Non-pigmented ciliary epithelial cell (primary cell): ENCODE results near the gene KISS1R.

ENCODE experiments used
- DNase-seq: peaks from one replicate; pipeline ENCODE4 v3.0.0-alpha.2; 2010; ENCODE audit warnings: low read depth

KISS1R gene

DNA sequence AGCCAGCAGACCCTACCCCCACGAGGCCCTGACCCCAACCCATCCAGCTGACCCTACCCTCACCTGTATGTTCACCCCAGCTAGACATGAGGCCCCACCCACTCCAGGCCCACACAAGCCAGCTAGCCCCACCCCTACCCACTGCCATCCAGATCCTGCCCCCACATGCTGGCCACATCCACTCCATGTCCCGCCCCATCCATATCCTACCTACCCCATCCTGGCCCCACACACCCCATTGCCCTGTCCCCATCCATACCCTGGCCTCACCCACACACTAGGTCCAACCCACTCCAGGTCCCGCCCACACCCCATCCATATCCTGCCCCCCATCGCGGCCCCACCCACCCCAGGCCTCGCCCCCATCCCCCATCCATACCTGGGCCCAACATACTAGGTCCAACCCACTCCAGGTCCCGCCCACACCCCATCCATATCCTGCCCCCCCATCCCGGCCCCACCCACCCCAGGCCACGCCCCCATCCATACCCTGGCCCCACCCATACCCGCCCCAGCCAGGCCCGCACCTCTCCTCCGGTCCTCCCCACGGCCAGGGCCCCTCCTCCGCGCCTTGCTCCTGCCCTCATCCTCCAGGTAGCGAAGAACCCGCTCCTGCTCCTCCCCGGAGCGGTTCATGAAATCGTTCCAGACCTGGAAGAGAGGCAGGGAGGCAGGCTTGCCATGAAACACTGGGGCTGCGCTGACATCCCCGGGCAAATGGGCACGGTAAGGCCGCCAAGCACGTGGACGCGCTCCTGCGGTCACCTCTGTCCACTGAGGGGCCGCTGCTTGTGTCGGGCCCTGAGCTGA, 16.6 kb upstream of the KISS1R start:
- no peak for DNase-seq

DNA sequence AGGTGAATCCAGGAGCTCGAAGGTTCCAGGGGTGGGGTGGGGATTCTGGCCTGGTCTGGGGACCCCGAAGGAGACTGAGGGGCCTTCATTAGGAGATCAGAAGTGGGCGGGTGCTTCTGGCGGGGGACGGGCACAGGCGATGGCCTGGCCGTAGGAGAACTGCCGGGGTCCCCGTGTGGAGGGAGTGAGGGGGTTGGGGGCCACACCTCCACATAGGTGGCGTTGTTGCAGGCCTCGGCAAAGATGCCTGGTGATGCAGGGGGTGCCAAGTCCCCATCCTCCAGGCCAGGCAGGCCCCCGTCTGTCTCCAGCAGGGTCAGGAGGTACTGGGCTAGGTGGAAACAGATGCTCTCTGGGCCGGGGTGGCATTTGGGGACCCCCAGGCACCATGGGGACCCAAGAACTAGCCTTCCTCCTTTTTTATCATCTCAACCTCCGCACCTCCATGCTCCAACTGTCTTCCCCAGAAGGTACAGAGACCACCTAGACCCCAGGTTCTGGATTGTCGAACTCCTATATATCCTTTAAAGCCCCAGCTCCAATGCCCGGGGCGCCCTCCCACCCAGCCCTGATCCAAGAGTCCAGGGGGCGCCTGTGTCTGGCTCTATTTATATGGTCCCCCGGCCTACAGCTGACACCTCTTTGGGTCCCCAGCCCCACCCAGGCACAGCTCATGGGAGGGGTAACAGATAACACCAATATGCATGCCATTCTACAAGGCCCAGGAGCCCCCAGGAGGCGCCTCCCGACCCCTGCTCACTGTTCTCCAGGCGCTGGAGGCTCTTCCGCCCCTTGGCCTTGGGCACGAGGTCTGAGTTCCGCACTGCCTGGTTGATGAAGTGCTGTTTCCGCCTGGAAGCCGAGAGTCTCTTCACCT, 15.7 kb upstream of the KISS1R start:
- no peak for DNase-seq

DNA sequence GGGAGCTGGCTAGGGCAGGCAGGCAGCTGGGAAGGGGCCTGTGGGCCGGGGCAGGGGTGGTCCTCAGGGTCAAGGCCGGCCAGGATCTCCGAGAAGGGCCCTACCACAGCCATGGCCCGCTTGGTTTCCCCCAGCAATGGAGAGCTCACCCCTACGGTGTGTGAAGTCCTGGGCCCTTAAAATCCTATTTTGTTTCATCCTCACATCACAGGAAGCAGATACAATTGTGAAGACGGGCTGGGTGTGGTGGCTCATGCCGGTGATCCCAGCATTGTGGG, 15.1 kb upstream of the KISS1R start:
- no peak for DNase-seq

DNA sequence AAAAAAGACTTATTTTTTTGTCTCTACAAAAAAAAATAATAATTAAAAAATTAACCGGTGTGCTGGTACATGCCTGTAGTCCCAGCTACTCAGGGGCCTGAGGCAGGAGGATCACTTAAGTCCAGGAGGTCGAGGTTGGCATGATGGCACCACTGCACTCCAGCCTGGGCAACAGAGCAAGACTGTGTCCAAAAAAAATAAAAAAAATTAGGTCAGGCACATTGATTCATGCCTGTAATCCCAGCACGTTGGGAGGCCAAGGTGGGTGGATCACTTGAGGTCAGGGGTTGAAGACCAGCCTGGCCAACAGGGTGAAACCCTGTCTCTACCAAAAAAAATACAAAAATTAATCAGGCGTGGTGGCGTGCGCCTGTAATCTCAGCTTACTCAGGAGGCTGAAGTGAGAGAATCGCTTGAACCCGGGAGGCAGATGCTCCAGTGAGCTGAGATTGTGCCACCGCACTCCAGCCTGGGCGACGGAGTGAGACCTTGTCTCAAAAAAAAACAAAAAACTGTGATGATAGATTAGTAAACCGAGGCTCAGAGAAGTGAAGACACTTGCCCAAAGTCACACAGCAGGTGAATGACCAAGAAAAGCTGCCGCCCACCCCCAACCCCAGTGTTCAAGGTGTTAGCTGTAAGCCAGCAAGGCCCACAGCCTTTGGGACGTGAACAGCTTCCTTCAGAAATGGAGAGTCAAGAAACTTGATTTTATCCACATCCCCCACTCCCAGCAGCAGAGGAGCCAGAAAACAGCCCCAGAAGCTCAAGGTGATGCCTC, 14.5 kb upstream of the KISS1R start:
- DNase-seq = no peak

DNA sequence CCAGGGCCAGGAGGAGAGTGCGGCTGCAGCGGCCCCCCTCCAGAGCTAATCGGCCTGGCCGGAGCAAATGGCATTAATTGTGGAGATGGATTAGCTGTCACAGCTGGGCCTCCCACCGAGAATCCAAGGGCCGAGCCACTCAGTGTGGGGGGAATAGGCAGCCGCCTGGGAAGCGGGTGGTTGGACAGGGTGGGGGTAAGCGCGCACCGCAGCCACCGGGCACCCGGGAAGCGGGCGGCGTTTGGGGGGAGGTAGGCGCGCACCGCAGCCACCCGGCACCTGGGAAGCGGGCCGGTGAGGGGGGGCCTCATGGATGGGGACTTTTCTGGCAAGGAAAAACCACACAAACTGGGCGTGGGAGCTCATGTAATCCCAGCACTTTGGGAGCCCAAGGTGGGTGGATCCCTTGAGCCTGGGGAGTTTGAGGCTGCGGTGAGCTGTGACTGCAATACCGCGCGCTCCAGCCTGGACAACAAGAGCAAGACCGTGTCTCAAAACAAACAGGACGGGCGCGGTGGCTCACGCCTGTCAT, 13.8 kb upstream of the KISS1R start:
- no peak for DNase-seq

DNA sequence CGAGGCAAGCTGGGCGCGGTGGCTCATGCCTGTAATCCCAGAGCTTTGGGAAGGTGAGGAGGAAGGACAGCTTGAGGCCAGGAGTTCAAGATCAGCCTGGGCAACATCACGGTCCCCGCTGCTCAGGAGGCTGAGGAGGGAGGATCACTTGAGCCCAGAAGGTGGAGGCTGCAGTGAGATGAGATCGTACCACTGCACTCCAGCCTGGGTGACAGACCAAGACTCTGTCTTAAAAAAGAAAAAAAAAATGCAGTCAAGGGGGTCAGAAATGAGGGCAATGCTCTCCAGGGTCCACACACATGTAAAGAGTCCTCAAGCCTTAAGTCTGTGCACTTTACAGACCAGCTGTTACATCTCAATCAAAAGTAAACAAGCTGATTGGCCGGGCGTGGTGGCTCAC, 12.6 kb upstream of the KISS1R start:
- no peak for DNase-seq

DNA sequence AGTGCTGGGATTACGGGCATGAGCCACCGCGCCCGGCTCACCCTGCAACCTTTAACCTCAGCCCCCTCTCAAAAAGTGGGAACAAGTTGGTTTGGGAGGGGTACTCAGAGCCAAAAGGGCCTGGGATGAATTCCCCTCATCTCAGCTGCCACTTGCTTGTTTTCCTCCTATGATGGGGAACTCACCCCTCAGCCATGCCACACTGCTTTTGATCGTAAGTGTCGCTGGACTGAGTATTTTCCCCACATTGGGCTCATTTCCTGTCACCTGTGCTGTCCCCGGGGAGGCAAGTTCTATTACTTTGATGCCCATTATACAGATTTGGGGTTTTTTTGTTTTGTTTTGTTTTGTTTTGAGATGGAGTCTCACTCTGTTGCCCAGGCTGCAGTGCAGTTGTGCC, 10.7 kb upstream of the KISS1R start:
- DNase-seq = no peak

DNA sequence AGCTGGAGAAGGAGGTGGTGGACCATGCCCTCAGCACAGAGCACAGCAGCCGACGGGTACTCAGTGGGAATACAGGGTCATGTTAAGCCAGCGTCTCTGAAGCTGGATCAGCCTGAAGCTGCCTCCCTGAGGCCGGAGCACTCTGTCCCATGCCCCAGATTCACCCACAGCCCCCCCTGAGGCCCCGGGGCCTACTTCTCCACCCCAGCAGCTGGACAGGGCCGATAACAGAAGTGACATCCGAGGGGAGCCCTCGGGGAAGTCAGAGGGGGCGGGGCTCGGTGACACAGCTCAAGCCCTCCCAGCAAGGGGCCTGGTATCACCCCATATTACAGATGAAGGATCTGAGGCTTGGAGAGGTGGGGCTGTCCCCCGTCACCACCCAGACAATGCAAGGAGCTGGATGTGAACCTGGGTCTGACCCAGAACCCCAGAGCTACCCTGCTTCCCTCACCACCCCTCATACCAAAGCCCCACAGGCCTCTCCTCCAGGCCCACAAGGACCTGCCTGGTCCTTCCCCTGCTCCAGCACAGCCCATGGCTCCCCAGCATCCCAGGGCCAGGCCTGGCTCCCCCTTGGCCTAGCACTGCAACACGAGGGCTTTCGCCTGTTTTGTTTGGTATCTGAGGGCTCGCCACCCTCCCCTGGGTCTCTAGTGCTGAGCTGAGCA, 9.8 kb upstream of the KISS1R start:
- DNase-seq = no peak

DNA sequence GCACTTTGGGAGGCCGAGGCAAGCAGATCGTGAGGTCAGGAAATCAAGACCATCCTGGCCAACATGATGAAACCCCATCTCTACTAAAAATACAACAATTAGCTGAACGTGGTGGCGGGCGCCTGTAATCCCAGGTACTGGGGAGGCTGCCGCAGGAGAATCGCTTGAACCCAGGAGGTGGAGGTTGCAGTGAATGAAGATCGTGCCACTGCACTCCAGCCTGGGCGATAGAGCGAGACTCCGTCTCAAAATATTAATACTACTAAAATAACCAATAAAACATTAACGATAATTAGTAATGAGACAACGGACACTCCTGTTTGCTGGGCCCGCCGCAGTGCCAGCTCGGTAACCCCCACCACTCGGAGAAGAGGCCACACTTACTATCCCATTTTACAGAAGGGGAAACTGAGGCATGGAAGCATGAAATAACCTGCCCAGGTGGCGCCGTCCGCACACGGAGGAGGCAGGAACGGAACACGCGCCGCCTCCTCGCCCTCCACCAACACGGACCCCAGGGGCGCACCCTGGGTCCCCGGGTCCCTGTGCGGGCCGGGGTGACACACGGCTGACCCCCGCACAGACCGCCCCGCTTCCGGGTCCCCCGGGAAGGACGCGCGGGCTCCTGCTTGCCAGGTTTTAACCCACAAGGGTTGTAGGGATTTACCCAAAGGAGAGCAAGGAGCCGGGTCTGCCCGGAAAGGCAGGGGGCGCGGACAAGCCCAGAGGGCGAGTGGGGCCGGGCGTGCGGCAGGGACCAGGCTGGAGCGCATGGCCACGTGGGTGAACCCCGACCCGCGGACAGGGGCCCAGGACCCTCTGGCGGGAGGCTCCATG, 5.7 kb upstream of the KISS1R start:
- no peak for DNase-seq

DNA sequence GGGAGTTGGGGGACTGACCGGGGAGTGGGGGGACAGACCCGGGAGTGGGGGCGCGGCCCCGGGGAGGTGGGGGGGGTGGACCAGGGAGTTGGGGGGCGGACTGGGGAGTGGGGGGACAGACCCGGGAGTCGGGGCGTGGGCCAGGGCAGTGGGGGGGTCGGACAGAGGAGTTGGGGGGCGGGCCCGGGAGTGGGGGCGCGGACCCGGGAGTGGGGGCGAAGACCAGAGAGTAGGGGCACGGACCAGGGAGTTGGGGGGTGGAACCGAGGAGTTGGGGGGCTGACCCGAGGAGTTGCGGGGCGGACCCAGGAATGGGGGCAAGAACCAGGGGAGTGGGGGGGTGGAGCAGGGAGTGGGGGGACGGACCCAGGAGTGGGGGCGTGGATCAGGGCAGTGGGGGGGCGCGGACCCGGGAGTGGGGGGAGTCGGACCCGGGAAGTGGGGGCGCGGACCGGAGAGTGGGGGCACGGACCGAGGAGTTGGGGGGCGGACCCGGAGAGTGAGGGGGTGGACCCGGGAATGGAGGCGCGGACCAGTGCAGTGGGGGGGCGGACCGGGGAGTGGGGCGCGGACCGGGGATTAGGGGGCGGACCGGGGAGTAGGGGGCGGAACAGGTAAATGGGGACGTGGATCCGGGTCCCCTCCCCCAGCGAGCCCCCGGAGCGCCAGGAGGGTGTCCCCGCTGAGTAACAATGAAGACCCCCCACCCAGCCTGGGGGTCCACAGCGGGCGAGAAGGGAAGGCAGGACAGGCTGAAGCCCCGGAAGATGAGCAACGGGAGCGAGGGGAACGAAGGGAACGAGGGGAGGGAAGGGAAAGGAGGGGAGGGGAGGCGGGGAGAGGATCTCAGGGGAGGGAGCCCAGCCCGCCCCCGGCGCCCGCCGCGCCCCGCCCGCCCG, 4.7 kb upstream of the KISS1R start:
- DNase-seq = no peak

DNA sequence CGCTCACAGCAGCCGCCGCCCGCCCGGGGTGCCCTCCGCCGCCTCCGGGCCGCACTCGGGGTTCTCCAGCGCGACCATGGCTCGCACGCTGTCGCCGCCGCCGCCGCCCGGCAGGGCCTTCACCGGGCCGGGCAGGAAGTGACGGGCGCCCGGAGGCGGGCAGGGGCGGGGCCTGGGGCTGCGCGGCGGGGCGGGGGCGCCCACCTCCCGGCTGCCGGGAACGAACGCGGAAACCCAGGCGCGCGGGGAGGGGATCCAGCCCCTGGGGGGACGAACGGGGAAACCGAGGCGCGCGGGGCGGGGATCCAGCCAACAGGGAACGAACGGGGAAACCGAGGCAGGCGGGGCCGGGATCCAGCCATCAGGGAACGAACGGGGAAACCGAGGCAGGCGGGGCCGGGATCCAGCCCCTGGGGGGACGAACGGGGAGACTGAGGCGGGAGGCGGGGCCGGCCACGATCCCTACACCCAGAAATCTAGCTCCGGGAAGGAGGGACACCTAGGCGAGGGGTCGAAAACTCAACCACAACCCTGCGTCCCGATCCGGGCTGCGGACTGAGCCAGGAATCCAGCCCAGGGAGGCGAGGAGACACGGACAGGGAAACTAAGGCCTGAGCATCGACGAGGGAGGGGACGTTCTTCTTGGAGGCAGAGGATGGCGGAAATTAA, 3.9 kb upstream of the KISS1R start, which contains the start of gene R3HDM4:
Gene R3HDM4, minus strand, starts transcription at position 140 of the 669 bp plus-strand sequence. Its CDS starts 62 bp downstream, at position 78.
- DNase-seq = no peak

DNA sequence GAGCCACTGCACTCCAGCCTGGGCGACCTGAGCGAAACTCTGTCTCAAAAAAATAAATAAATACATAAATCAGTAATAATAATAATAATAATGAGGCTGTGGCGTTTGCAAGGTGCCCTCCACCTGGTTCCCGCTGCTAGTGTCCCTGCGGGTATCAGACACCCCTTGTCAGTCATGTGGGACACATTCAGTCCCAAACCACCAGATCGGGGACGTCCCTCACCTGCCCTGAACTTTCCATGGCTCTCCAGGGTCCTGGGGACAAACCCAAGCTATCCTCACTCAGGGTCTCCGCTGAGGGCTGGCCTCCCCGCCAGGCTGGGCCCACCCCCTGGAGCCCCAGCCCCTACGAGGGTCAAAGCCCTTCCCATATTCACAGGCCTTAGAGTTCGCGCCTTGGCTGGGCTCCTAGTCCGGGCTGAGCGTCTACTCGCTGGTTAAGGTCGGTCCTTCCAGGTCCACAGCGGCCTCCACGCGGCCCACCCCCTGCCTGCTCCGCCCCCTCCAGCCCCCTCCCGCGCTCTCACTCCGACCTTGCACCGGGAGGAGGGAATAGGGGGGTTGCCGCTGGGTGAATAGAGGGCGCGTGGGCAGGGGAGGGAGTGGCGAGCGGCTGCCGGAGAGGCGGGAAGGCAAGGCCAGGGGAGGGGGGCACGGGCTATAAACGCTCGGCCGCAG, 349 bp upstream of the KISS1R start:
- DNase-seq = no peak

DNA sequence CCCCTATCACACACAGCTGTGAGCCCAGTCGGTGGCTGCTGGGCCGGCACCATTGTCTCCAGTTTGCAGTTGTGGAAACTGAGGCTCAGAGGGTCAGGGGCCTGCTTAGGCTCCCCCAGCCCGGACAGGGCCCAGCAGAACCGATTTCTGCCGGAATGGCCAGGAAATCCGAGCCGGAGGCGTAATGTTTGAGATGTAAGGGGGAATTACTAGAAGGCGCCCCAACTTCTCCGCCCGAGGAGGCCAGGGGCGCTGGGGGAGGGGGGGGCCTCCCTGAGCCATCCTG, 962 bp downstream of the KISS1R start:
- no peak for DNase-seq

DNA sequence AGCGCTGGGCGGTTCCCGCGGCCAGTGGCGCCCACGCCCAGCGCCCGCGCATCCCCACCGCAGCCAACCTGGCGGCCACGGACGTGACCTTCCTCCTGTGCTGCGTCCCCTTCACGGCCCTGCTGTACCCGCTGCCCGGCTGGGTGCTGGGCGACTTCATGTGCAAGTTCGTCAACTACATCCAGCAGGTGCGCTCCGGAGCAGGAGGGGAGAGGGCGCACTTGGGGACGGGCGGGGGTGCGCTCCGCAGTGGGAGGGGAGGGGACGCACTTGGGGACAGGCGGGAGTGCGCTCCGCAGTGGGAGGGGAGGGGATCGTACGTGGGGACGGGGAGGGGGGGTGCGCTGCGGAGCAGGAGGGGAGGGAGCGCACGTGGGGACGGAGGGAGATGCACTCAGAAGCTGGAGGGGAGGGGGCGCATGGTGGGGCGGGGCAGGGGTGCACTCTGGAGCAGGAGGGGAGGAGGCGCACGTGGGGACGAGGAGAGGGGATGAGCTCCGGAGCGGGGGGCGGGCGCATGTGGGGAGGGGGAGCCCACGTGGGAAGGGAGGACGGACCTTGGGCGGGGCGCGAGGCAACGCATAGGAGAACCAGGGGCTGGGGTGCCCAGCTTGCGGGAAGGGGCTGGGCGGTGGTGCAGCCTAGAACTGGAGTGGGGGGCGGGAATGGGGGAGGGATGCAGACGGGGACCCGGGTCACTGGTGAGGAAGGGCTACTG, 1.5 kb downstream of the KISS1R start:
- DNase-seq = no peak

DNA sequence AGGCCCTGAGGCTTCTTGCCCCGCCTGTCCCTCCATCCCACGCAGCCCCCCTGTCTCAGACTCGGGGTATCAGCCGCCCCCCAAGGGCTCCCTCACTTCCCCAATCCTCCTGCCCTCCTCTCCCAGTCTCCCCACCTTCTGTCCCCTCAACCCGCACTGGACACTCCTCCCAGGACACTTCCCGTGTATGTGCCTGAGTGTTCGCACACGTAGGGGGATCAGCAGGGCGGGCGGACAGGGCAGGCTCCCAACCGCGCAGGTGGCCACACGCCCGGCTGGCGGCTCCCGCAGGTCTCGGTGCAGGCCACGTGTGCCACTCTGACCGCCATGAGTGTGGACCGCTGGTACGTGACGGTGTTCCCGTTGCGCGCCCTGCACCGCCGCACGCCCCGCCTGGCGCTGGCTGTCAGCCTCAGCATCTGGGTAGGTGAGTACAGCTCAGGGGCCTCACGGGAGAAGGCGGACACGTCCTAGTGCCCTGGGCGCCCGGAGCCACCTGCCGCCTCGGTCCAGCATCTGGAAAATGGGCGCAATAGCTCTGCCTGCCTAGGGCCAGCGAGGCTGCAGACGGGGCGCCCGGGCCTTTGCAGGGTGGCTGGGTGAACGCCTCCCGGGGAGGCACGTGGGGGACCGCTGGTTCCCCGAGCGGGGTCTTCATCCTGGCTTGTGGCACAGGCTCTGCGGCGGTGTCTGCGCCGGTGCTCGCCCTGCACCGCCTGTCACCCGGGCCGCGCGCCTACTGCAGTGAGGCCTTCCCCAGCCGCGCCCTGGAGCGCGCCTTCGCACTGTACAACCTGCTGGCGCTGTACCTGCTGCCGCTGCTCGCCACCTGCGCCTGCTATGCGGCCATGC, 2.3 kb downstream of the KISS1R start:
- DNase-seq = no peak

DNA sequence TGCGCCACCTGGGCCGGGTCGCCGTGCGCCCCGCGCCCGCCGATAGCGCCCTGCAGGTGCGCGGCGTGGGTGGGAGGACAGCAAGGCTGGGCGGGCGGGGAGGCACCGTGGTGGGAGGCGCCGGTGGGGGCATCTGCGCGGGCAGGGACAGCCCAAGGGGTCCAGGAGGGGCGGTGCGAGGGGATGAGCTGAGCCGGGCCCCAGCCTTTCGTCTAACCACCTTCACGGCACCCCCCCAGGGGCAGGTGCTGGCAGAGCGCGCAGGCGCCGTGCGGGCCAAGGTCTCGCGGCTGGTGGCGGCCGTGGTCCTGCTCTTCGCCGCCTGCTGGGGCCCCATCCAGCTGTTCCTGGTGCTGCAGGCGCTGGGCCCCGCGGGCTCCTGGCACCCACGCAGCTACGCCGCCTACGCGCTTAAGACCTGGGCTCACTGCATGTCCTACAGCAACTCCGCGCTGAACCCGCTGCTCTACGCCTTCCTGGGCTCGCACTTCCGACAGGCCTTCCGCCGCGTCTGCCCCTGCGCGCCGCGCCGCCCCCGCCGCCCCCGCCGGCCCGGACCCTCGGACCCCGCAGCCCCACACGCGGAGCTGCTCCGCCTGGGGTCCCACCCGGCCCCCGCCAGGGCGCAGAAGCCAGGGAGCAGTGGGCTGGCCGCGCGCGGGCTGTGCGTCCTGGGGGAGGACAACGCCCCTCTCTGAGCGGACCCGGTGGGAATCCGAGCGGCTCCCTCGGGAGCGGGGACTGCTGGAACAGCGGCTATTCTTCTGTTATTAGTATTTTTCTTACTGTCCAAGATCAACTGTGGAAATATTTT, 3.1 kb downstream of the KISS1R start:
- no peak for DNase-seq
